Effector CD8-positive, alpha-beta T cell (primary cell): ENCODE data around the gene CSRNP3.

Experiments
- DNase-seq: peaks from one replicate; lab custom pipeline; 2025; lab: John Stamatoyannopoulos, UW

CSRNP3 gene

DNA sequence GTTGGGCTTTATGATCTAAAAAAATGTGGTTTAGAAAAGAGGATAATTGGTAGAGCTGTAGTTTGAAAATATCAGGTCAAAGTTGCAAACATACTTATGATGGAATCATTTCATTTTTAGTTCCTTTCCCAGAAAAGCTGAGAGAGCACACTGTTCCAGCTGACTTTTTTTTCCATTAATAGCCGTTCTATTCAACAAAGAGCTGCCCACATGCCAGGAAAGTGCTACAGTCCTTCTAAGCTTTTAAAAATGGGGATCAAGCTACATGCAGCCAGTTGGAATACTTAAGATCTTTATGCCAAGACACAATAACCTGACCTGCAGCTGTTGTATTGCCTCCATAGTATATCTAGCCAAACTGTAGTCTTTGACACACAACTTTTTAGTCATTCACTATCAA is 213.0 kb downstream of the CSRNP3 start:
- DNase-seq = no peak

DNA sequence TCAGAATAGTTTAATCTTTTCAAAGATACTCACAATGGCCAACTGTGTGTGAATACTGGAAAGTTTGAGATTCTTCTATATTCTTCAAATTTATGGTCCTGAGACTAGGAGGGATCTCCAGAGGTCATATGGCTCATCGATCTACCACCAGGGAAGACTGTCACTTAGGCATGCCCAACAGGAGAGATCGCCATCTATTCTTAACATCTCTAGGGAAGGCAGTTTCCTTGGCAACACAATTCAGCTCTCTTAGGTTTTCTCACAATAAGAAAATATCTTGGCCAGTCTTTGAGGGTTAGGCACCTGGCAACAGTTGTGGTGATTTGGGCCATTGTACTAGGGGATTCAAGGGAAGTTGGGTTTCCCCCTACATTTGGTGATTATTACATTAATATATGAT is 217.3 kb downstream of the CSRNP3 start:
- DNase-seq = no peak

DNA sequence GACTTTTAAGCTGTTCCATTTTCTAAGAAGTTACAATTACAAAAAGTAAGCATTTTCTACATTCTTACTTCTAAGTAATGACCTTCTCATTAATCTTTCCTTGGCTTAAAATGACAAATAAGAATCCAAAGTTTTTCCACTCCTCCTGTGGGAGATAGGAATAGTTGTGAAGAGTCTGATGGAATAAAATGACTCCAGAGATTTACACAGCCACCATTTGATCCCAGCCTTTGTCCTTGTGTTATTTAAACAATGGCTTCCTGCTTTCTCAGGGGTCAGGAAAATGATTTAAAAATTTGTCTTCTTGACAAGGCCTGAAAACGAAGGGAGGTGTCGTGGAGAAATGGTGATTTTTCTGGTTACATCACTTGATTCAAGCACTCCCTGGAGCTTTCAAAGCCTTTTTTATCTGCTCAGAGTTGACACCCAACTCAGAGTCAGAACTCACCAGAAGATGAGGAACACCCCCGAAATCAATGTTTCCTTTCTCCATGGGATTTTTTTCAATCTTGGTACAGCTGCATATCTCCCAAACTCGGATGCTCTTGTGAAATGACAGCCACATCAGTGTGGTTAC is 218.0 kb downstream of the CSRNP3 start:
- DNase-seq = no peak

DNA sequence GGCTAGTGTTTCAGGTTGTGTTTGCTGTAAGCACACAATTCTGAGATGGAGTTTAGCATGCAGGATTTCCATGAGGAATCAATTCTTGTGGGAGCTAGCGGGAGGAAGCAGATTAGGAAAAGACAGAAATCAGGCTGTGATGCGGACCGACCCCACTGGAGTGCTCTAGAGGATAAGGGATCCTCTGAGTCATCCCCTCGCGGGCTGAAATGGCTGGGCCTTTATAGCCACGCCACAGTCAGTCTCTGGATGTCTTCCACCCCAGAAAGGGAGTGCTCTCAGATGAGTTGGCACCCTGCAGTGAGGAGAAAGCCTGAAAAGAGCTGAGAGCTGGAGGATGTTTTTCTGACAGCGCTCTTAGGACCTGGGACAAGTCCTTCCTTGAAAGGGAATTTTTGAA is 222.1 kb downstream of the CSRNP3 start:
- no peak for DNase-seq

DNA sequence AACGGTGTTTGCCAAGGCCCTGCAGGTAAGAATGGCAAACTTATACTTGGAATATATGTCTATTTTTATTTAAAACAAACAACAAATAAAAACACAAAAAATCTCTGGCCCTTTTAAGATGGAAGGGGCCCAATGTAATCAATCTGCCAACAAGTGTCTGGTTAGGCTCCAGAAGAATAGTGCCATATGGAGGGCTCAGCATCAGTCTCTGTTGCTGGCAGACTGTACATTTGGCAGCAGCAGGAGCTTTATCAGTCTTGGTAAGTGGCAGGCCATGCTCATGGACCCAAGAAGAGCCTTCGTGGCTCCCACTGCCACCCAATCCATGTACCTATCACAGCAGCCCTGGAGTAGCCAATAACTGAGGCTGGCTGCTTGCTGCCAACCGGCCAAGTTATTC is 223.4 kb downstream of the CSRNP3 start:
- DNase-seq = no peak

DNA sequence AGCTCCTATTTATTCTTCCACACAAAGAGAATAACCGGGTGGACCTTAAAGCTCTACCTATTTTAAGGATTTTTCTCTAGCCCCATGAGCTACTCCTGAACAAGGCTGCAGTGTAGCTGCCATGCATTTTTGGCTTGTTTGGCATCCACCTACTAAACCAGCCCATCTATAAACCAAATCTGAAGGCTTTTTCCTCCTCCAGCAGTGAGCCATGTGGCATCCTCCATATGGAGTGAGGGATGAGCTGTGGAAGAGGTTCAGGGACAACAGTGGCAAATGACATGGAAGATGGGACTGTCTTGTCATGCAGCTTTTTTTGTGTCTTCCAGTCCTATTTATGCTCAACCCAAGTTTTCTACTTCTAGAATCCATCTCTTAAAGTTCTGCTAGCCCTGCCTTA is 224.3 kb downstream of the CSRNP3 start:
- no peak for DNase-seq

DNA sequence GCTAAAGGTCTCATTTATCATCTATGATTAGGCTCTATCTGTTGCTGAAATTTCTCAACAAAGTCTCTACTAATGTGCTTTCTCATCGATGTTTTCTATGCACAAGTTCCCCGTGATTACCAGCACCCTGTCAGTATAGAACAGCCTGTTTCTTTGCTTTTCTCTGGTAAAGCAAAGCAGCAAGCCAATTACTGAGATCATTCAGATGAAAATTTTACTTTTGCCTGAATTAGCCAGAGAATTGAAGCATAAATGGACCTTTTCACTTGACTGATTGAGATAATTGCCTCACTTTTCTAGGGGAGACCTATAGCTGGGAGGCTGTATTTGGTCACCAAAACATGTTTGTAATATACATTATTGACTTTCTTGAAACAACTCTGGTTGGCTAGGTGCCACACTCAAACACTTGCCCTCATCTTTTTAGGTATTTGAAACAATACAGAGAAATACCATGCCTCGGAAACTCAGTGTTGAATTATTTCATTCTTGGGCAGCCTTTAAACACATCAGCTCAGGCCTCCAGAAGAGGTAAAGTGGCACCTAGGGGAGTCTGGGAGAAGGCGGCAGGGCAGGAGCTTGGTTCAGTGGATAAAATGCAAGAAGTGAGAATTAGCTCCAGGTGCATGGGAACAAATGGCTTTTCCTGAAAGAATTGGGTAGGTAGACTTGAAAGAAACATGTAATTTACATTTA is 228.4 kb downstream of the CSRNP3 start:
- no peak for DNase-seq

DNA sequence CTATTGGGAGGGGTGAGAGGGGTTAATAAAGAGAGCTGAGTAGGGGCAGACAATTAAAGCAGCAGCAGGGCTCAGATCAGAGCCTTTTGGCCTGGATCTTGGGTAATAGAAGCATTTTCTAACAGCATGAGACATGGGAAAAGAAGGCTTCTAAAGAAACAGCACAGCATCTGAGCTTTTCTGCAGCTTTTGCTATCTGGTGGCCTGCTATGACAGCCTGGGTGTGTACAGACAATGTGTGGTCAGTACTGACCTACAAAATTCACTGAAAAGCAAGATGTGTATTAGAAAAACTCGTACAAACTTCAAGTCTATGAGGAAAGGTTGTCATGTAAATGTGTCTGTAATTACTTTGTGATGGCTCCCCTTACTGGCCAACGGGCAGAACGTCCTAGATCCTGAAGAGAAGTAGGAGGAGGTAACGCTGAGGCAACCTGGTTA is 229.0 kb downstream of the CSRNP3 start:
- no peak for DNase-seq

DNA sequence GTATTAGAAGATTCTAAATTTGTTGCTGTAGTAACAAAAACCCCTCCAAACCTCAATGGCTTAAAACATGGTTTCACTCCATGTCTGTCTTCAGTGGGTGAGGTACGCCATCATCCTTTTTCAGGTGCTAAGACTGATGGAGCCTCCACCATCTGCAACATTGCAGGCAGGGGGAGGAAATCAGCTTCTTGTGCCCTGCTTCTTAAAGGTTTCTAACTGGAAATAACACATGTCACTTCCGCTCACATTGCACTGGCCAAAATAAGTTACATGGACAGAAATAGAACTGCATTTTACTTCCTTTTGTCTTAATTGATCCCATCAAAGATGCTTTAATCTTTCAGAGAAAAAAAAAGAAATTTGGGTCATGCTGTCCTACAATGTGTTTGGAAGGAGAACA is 230.4 kb downstream of the CSRNP3 start:
- DNase-seq = no peak

DNA sequence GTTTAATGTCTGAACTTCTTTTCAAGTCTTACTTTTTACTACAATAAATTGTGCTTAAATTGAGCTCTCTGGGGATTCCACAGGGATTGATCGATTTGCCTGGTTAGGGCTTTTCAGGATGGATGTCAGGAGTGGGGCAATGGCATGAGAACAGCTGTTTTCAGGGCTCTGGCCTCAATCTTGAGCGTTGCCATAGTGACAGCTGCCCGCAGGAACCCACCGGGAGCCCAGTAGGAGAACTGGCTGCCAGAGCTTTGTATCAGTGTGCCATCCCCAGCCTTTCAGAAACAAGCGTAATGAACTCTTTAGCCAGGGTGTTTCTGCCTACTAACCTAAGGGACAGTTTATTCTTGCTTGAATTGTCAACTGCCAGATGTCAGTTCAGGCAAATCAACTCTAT is 231.0 kb downstream of the CSRNP3 start:
- no peak for DNase-seq

DNA sequence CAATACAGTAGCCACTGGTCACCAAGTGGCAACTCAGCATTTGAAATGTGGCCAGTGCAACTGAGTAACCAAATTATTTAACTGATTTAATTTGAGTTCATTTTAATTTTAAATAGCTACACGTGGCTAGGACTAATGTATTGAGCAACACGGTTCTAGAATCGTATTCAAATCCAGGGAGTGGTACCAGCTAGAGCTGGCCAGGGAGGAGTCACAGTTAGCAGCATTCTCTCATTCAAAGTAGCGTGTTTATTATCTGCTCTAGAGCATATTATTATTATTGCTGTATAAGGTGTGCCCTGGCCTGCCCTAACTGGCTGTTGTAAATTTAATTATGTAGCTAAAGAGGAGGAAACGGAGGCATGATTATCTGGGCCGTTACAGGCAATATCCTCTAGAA is 231.6 kb downstream of the CSRNP3 start:
- DNase-seq = no peak

DNA sequence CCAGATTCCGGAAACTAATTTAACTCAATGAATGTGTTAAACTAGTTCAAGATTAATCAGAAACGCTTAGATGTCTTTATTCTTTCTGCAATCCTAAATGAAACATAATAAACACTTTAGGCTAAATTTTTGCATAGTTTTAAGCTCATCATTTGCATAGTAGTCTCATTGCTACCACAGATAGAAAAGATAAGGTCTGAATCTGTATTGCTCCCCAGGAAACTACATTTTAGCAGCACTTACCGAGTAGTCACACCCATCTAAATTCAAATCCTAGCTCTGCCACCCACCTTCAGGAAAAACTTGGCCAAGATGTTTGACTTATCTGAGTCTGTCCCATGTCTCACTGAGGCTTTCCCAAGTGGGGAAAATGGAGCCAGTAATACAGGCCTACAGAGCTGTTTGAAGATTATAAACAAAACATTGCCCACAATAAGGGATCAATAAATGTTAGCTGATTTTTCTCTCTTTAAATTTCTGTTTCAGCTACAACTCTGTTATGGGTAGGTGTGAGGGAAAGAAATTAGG is 237.5 kb downstream of the CSRNP3 start:
- no peak for DNase-seq

DNA sequence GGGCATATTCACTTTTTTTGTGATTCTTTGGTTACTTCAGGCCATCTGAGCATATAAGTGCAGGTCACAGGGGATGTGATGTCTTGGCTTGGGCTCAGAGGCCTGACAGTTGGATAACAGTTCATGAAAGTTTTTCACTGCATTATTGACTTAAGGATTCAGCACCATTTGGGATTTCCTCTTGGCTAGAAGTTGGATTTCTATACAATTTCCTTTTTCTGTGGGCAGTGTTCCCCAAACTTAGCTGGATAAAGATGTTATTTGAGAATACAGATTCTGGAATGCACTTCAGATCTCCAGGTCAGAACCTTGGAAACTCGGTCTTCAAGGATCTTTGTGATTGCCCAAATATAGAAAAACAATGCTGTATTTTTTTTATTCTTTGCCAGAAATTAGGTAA is 246.6 kb downstream of the CSRNP3 start:
- DNase-seq = no peak

DNA sequence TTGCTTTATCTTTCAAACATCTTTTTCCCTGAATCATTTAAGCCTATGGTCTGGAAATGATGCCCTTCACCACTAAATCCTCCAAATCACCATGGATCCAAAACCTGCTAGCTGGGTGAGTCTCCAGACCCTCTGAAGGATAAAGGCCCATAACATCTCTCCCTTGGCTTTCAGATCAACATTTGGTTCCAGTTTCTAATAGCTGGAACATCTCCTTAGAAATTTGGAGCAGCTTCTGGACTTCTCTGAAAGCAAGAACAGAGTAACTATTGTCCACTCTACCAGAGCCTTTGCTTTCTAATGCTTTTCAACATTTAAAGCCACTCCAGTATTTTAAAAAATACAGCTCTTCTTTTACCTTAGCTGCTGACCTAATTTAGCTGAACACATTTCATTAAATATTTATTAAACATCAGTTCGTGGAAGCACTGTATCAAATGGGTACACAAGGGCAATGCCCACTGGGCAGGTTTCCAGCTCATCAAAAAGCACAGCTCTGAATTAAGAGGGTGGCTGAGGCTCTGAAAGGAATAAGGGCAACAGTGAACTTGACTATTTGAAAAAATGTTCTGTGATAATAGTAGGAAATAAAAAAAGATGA is 249.2 kb downstream of the CSRNP3 start:
- no peak for DNase-seq

DNA sequence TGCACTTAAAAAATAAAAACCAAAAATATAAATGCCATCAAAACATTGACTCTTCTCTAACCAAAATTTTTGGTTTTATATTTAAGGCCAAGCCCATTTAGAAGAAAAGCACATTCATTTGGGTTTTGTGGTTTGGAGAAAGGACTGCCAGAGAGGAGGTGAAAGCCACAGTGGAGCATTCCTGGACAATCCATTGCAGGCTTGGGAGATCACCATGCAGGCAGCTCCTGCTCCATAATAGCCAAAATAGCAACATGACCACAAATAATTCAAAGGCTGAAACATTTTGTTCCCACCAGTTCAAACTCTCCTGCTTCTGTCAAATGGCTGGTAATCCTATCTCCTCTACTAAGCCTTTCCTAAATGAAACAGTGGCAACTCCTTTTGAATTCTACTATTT is 251.0 kb downstream of the CSRNP3 start:
- no peak for DNase-seq

DNA sequence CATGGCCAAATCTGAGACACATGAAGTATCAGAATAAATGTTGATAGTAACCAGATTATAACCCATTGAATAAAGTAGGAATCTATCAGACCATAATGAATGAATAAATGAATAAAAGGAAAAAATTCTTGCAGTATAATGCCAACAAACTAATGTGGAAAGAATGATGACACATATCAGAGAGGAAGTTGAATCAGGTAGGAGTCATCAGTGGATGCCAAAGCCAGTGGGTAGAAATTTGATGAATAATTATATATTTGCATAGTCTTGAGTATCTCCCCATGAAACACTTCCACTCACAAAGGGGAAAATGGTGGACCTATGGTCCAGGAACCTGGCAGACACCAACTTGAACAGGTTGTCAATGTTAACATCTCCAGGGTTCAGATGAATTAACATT is 255.9 kb downstream of the CSRNP3 start:
- no peak for DNase-seq
